ENCODE measurements around the gene LARP1.

- TF ChIP-seq EP300 (IDR thresholded peaks at IDR 0.05) (no peak), HMGXB4 (CRISPR knock-in tag; IDR thresholded peaks at IDR 0.05; ENCODE audit: borderline replicate concordance) (no peak), CTCF (IDR thresholded peaks at IDR 0.05) (no peak), RARB (CRISPR knock-in tag; IDR thresholded peaks at IDR 0.05) (no peak), FOSB (CRISPR knock-in tag; IDR thresholded peaks at IDR 0.05) (no peak), RFX5 (IDR thresholded peaks at IDR 0.05) (no peak), HDAC2 (IDR thresholded peaks at IDR 0.05) (no peak), CBX2 (IDR thresholded peaks at IDR 0.05; ENCODE audit: borderline replicate concordance, low read depth) (no peak), POLR2A (IDR thresholded peaks at IDR 0.05; ENCODE audit: low read length) (no peak), USF2 (IDR thresholded peaks at IDR 0.05) (no peak), JUNB (IDR thresholded peaks at IDR 0.05) (no peak)
Measured at GRCh38 chr5:154840435-154841272, 85.5 kb downstream of the LARP1 start.

Measured in A549 (cell line).